NCI-H2196 (cell line): ENCODE data around the gene WDR73.
A peak's percentile ranks its signal among the peaks of the same experiment; 100 is the strongest.
"Not testable (repeated sequence)": the region's sequence is repeated elsewhere in the genome, so short reads cannot be mapped to it uniquely, and the experiment has no call there.

ENCODE experiments used
- DNase-seq: peaks from one replicate; lab custom pipeline; 2025; ENCODE audit not compliant: unreplicated experiment; lab: John Stamatoyannopoulos, UW

WDR73 gene

DNA sequence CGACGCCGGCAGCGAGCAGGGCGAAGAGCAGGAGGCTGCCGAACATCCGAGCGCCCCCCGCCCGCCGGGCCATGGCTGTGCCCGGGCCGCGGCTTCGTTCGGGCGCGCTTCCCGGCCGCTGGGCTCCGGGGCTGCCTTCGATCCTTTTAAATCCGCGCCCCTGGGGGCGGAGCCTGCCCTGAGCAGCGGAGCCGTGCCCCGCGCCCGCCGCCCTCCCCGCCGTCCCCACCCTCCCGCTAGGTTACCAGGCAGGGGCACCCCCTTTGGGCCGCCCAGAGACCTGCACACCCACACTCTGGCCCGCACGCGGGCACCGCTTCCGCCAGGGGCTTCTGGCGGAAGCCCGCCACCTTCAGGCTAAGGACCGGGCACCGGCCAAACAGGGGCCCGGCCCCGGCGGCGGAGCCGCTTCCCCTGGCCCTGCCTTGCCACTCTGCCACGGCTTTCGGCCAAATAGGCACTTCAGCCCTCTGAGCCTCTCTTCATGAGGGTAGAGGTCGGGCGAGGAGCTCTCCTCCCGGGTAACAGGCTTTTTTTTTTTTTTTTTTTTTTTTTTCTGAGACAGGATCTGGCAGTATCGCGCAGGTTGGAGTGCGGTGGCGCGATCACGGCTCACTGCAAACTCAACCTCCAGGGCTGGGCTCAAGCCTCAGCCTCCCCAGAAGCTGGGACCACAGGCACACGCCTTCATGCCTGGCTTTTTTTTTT, 4.2 kb upstream of the WDR73 start, which contains the start of gene NMB:
Gene NMB (minus strand): TSS at position 120 of the 708 bp plus-strand sequence. CDS start 47 bp downstream, at position 73.
- peak; percentile 53 for DNase-seq

DNA sequence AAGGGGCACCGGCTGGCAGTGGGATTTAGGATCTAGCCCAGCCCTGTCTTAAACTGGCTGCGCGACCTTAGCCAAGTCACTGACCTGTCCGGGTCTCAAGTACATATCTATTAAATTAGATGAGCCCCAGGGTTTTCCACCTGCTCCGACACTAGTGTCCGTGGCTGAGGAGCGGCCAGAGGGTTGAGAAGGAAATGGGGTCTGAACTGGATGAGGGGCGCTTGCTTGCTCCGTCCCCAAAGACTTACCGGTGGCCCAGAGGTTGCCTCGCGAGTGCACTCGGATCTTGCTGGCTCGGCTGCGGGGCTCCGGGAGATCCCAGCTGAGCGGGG, 3.6 kb upstream of the WDR73 start:
- DNase-seq, result no peak

DNA sequence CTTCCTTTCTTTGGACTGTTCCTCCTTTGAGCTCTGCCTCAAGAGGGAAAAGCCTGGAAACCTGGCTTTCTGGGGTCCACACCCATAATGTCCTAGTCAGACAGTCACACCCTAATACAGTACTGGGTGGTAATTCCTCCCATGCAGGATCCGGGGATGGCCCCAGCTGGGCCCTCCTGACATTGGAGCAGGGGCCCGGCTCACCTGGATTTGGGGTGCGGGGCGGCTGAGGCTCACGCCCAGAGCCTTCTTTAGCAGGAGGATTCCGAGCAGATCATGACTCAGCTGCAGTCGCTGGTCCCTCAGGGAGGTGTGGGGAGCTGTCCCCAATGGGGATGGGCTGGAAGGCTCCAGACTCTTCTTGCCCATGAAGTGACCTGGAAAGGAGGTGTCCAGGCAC, 2.9 kb upstream of the WDR73 start:
- DNase-seq, result no peak

DNA sequence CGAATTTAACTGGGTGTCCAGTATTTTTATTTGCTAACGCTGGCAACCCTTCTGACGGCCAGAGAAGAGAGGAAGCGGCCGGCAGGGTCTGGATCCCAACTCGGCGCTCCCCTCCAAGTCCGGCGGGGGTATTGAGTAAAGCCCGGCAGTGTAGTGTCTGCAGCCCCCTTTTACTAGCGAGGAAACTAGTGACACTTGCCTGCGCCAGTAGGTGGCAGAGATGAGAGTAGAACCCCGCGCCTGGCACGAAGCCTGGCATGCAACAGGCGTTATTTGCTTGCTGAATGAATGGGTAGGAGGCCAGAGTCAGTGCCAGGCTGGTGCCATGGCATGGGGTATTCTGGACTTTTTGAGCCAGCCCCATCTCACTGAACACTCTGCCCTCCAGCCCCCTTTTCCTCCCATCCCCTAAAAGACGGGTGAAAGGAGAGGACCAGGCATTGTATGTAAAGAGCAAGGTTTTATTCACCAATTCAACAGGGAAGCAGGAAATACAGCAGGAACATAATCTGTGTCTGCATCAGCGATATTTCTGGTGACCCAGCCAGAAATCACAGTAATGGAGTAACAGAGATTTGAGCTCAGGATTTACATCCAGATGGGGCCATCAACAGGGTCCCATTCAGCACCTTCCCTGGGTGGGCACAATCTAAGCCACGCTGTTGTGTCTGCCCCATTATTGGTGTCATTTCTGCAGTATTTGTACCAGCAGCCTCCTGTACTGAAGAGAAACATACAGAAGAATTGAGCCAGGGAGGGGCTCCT, 788 bp upstream of the WDR73 start:
- peak; percentile 65 for DNase-seq

DNA sequence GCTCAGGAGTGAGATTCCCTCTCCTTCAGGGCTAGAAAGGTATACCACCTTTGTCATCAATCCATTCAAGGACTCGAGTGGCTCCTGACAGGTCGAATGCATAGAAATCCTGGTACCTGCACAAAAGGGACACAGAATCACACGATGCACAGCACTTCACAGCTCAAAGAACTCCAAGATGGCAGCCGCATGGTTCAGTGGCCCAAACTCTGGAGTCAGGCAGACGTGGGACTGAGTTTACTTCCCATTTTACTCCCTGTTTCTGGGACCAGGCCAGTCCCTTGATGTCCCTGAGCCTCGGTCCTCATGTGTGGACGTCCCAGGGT, 536 bp downstream of the WDR73 start:
- peak; percentile 3 for DNase-seq

DNA sequence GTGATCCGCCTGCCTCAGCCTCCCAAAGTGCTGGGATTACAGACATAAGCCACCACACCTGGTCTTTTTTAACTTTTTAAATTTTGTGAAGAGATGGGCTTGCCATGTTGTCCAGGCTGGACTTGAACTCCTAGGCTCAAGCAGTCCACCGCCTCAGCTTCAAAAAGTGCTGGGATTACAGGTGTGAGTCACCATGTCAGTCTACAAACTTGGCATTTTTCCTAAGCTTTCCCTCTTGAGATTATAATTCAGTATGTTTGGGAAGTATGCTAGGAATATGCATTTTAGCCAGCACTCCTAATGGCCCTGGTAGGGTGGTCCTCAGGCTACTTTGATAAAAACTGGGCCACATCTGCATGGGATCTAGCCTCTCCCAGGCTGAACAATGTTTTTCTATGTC, 4.4 kb downstream of the WDR73 start:
- no peak for DNase-seq

DNA sequence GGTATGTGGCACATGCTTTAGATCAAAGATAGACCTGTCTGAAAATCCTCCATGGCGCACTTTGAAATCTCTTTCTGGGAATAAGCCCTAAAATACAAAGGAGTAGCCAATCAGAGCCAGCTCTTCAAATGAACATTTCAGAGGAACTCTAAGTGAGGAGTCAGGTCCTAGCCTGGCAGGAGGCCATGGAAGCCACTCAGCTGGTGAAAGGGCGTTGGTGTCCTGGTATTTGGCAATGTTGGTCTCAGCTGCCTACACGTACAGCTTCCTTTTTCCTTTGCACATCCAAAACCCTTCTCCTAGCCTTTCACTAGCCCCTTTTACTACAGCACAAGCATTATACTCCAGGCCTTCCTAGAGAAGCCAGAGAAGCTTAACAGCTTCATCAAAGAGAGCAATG, 5.5 kb downstream of the WDR73 start:
- DNase-seq, result no peak

DNA sequence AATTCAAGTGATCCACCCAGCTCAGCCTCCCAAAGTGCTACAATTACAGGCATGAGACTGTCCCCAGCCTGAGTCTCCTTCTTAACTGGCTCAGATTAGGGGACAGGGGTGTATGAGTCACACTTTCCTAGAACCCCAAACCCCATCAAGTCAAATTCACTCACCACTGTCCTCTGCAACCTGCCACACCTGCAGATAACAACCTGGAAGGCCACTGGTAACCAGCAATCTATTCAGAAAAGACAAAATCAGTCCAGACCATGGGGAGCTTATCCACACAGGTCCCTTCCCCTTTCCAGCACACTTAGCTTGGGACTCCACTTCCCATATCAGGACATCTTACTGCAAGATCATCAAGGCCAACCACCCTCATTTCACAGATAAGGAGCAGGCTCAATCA, 6.4 kb downstream of the WDR73 start:
- no peak for DNase-seq

DNA sequence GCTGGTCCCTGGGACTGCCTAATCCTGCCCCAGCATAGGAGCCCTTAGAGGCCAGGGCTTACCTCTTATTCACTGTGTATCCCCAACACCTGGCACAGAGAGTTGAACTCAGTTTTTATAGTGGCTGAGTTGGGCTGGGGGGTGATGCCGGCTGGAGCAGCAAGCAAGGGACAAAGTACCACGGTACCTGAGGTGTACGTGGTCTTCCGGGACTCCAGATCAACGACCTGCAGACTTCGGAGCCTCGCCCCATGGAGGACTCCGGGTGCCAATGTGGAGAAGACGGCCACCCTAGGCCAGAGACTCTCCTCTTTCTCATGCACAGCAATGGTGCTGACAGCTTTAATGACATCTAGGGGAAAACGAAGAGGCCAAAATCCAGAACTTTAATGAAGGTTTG, 8.1 kb downstream of the WDR73 start:
- DNase-seq, result no peak

DNA sequence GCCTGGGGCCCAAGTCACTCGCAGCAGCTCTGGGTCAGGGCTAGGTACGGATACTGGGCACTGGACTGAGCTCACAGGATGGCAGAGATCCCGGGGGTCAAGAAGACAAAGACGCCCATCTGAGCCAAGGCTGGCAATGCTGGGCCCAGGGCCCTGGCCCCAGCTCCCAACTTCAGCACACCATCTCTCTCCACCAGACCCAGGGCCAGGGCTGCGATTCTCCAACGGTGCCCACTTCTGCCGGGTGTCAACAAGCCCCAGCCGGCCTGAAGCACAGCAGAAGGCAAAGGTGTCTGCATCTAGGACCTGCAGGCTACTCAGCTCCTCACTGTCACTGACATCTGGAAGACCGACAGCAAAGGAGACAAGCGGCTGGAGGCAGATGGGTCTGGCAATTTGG, 8.6 kb downstream of the WDR73 start:
- DNase-seq, result no peak

DNA sequence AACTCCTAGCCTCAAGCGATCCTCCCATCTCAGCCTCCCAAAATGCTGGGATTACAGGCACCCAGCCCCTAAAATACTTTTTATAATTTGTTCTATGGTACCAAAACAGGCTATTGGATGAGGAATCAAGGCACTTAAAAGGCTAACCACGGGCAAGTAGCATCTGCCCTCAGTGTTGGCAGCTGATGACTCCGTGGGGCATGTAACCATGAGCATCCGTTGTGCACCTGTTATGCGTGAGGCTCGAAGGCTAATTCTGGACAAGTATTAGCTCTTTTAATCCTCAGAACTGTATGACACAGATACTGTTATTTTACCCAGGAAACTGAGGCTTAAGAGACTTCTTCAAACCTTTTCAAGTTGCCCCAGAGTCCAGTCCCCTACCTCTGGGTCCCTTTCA, 10.2 kb downstream of the WDR73 start:
- DNase-seq, result no peak

DNA sequence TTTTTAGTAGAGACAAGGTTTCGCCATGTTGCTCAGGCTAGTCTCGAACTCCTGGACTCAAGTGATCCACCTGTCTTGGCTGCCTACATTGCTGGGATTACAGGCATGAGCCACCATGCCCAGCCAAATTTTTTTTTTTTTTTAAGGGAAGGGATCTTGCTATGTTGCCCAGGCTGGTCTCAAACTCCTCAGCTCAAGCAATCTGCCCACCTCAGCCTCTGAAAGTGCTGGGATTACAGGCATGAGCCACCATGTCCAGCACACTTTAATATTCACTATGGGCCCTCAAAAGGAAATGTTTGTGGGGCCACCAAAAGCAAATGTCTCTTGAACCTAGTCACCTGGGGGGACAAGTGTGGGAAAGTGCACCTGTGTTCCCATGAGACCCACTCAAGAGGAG, 11.4 kb downstream of the WDR73 start:
- DNase-seq, result not testable (repeated sequence)

DNA sequence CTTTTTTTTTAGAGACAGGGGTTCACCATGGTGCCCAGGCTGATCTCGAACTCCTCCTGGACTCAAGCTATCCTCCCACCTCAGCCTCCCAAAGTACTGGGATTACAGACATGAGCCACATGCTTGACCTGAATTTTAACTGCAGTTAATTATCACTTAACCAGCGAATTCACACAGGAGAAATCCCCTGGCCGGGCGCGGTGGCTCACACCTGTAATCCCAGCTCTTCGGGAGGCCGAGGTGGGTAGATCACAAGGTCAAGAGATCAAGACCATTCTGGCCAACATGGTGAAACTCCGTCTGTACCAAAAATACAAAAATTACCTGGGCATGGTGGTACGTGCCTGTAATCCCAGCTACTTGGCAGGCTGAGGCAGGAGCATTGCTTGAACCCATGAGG, 12.2 kb downstream of the WDR73 start:
- not testable (repeated sequence) for DNase-seq

DNA sequence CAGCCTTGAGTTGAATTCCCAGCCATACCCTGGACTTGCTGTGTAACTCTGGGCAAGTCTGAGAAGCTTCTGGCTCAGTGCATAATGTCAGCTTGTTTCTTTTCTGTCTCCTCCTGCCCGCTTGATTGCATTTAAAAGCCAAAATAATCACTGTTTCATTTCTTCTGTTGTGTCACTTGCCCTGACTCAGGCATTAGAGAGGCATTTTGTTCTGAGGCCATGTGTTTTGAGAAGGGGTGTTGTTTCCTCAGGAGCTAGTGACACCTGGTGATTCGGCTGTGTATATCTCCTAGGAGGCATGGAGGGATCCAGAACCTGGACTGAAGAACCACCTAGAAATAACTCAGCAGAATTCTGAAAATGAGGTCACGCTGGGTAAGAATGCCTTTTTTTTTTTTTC, 16.0 kb downstream of the WDR73 start:
- no peak for DNase-seq

DNA sequence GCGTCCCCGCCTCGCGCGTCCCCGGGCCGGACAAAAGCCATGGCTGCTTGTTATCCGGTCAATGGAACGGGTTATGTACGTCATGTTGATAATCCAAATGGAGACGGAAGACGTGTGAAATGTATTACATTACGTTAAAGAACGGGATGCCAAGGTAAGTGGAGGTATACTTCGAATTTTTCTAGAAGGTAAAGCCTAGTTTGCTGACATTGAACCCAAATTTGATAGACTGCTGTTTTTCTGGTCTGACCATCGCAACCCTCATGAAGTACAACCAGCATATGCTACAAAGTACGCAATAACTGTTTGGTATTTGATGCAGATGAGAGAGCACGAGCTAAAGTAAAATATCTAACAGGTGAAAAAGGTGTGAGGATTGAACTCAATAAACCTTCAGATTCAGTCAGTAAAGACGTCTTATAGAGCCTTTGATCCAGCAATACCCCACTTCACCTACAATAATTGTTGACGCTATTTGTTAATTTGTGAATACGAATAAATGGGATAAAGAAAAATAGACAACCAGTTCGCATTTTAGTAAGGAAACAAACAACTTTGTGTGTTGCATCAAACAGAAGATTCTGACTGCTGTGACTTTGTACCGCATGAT, 19.8 kb downstream of the WDR73 start:
- DNase-seq, result no peak

DNA sequence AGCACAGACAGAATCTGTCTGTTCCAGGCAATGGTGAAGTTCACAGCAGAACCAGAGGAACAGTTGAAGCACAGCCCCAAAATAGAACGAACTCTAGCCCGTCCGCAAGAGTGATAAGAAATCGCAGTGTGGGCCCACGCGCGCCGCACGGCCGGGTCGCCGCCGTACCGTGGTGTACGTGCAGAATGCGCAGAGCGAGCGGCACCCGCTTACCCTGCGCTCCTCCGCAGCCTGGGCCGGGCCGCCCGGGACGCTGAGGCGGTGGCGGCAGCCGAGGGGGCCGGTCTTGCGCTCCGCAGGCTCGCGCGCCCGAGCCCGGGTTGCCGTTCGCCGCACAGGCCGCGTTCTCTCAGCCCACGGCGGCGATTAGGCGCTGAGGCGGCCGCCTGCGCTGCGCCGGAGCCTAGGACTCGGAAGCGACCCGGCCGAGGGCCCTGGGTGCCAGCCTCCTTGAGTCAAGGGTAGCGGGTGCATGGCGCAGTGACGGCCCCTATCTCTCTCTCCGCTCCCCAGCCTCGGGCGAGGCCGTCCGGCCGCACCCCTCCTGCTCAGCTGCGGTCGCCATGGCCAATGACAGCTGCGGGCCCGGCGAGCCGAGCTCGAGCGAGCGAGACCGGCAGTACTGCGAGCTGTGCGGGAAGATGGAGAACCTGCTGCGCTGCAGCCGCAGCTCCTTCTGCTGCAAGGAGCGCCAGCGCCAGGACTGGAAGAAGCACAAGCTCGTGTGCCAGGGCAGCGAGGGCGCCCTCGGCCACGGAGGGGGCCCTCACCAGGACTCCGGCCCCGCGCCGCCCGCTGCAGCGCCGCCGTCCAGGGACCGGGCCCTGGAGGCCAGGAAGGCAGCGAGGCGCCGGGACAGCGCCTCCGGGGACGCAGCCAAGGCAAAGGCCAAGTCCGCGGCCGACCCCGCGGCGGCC, 20.5 kb downstream of the WDR73 start:
- no peak for DNase-seq

DNA sequence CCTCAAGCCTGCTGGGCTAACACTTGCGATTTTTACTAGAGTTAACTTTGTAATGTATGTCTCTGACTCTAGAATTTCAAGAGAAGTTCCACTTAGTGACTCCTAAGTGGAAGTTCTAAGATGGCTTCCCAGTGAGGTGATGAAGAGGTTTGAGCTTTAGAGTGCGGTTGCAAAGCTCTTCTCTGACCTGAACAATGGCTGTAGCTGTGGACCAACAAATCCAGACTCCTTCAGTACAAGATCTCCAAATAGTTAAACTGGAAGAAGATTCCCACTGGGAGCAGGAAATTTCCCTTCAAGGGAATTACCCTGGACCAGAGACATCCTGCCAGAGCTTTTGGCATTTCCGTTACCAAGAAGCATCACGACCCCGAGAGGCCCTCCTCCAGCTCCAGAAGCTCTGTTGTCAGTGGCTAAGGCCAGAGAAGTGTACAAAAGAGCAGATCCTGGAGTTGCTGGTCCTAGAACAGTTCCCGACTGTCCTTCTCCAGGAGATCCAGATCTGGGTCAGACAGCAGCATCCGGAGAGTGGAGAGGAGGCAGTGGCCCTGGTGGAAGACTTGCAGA, 22.3 kb downstream of the WDR73 start:
- DNase-seq, result no peak

DNA sequence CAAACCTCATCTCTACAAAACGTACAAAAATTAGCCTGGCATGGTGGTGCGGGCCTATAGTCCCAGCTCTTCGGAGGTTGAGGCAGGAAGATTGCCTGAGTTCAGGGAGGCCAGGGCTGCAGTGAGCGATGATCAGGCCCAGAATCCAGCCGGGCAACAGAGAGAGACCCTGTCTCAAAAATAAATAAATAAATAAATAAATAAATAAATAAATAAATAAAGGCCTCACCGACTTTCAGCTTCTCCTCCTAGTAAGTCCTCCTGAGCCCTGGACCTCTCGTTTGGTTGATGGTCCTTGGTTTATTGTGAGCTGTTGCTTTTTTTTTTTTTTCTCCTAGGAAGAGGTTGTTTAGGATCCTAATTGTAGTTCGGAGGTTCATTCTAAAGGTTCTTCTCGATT, 25.1 kb downstream of the WDR73 start:
- no peak for DNase-seq

DNA sequence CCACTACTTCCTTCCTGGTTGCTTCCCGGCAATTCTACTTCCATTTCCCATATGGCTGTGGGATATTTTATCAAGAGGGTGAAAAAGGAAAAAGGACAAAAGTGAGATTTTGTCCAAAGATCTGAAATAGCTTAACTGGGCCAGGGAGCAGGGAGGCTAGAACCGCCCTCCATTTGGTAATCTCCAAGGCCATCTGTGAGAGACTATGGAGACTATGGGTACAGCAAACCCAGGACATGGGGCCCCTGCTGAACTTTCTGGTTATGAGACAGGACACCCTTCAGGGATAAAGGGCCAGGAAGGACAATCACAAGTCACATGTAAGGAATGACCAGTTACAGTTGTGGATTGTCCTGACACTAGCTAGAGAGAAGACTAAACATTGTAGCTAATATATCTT, 29.0 kb downstream of the WDR73 start:
- DNase-seq, result no peak

DNA sequence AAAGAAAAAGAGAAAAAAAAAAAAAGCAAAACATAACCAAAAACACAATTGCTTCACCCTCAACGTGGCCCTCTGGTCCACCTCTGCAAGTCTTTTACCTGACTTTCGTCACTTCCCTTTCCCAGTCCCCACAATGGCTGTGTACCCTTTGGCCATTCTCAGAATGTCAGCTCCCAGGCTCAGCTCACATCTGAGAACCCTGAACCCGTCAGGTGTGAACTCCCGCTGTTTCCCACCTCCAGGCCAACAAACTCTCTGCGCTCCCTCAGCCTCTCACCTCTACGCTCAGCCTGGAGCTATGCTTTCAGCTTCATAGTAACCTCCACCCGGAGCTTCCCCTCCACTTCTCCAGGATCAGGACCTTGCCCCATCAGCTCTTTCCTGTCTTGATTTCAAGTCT, 29.7 kb downstream of the WDR73 start:
- no peak for DNase-seq

DNA sequence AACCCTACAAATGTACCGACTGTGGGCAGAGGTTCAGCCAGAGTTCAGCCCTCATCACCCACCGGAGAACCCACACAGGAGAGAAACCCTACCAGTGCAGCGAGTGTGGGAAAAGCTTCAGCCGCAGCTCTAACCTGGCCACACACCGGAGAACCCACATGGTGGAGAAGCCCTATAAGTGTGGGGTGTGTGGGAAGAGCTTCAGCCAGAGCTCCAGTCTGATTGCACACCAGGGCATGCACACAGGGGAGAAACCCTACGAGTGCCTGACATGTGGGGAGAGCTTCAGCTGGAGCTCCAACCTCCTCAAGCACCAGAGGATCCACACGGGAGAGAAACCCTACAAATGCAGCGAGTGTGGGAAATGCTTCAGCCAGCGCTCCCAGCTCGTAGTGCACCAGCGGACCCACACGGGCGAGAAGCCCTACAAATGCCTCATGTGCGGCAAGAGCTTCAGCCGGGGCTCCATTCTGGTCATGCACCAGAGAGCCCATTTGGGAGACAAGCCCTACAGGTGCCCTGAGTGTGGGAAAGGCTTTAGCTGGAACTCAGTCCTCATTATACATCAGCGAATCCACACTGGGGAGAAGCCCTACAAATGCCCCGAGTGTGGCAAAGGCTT, 32.6 kb downstream of the WDR73 start:
- no peak for DNase-seq
